Gastroesophageal sphincter (tissue), 3 donors: ENCODE measurements around the gene PTPN14.

ENCODE experiments used
- CTCF ChIP-seq, 4 experiments: fragments of 200-600 bp in 2 of 4; fragments of 450-650 bp in 2 of 4; sonication (generic) in 1 of 4; IDR thresholded peaks; one replicate each; pipeline ENCODE4 v1.5.1; 2017 to 2019; ENCODE audit warnings: antibody characterized with exemption in 4 of 4, mild to moderate bottlenecking in 2 of 4, moderate library complexity in 2 of 4
- POLR2A ChIP-seq, 2 donors: fragments of 450-650 bp; IDR thresholded peaks; one replicate each; pipeline ENCODE4 v1.6.1; 2017; ENCODE audit warnings: antibody characterized with exemption in 2 of 2, mild to moderate bottlenecking in 2 of 2, moderate library complexity in 1 of 2
- POLR2AphosphoS5 ChIP-seq: sonication (generic); formaldehyde crosslinking; IDR thresholded peaks from one replicate; pipeline ENCODE4 v1.6.1; 2017; ENCODE audit warnings: antibody characterized with exemption

DNA sequence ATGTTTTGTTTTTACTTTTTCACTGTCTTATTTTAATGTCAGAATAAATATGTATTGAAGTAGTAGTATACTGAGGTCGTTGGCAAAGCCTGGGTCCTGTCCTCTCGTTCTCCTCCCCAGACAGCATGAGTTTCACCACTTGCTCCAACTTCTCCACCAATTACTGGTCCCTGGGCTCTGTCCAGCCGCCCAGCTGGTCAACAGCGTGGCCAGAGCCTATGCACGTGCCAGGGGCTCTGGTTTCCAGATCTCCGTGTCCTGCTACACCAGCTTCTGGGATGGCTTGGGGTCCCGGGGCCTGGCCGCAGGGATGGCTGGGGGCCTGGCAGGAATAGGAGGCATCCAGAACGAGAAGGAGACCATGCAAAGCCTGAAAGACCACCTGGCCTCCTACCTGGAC is 19.3 kb downstream of the PTPN14 start:
- TF ChIP-seq POLR2AphosphoS5 (no peak), CTCF (IDR thresholded peaks at IDR 0.05) (no peak), POLR2A (IDR thresholded peaks at IDR 0.05) (no peak)
